Activated CD4-positive, alpha-beta T cell treated with anti-CD3 and anti-CD28 coated beads, Interleukin-2, amount 50 U/mL, for 16 hours (primary cell): ENCODE results near the gene CACNB2.
"Not testable (repeated sequence)": the region's sequence is repeated elsewhere in the genome, so short reads cannot be mapped to it uniquely, and the experiment has no call there.

Source experiments
- DNase-seq: peaks from one replicate; pipeline ENCODE4 v3.0.0-alpha.2; 2020

Gene CACNB2

GRCh38 chr10:18533896-18534295 is 393.7 kb downstream of the CACNB2 start:
- no peak for DNase-seq

DNA sequence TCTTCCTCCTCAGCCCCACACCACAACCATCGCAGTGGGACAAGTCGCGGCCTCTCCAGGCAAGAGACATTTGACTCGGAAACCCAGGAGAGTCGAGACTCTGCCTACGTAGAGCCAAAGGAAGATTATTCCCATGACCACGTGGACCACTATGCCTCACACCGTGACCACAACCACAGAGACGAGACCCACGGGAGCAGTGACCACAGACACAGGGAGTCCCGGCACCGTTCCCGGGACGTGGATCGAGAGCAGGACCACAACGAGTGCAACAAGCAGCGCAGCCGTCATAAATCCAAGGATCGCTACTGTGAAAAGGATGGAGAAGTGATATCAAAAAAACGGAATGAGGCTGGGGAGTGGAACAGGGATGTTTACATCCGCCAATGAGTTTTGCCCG is 399.1 kb downstream of the CACNB2 start:
- DNase-seq = no peak

- no peak for DNase-seq
Measured at GRCh38 chr10:18540195-18540594, 400.0 kb downstream of the CACNB2 start.

DNA sequence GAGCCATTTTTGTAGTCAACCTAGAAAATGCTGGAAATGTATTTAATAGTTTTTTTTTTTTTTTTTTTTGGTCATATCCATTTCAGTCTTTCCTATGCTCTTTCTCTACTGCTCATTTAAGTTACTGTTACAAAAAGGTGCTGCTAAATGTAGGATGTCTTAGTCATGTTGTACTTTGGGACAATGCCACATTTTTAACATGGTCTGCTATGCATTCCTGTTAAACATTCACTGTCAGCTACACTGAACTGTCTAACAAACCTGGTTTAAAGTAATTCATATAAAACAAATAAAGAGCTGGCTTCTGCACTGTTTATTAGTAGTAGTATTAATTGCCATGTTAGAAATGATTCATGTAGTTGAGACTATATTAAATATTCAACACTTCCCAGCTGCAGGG is 402.6 kb downstream of the CACNB2 start:
- DNase-seq = no peak

GRCh38 chr10:18545621-18546305 is 405.5 kb downstream of the CACNB2 start:
- DNase-seq = no peak

- no peak for DNase-seq
Measured at GRCh38 chr10:18549105-18549504, 408.9 kb downstream of the CACNB2 start.

- DNase-seq = no peak
Measured at GRCh38 chr10:18551473-18551872, 411.2 kb downstream of the CACNB2 start.

DNA sequence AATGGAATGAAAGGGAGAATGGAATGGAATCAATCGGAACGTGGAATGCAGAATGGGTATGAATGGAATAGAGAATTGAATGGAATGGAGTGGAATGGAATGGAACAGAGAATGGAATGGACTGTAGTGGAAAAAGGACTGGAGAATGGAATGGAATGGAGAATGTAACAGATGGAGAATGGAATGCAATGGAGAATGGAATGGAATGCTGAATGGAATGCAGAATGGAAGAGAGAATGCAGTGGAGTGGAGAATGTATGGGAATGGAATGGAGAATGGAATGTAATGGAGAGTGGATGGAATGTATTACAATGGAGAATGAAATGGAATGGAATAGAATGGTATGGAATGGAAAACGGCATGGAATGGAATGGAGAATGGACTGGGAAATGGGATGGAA is 414.3 kb downstream of the CACNB2 start:
- no peak for DNase-seq

- no peak for DNase-seq
Measured at GRCh38 chr10:18556522-18557147, 416.4 kb downstream of the CACNB2 start.

- no peak for DNase-seq
Measured at GRCh38 chr10:18557960-18558359, 417.7 kb downstream of the CACNB2 start.

GRCh38 chr10:18561861-18562551 is 421.8 kb downstream of the CACNB2 start:
- DNase-seq = no peak

GRCh38 chr10:18563003-18563726 is 422.9 kb downstream of the CACNB2 start:
- DNase-seq = no peak

GRCh38 chr10:18565006-18565405 is 424.8 kb downstream of the CACNB2 start:
- DNase-seq = no peak

GRCh38 chr10:18566177-18566576 is 426.0 kb downstream of the CACNB2 start:
- no peak for DNase-seq

- DNase-seq = no peak
Measured at GRCh38 chr10:18567343-18567856, 427.2 kb downstream of the CACNB2 start.

GRCh38 chr10:18570386-18570785 is 430.2 kb downstream of the CACNB2 start:
- DNase-seq = not testable (repeated sequence)

DNA sequence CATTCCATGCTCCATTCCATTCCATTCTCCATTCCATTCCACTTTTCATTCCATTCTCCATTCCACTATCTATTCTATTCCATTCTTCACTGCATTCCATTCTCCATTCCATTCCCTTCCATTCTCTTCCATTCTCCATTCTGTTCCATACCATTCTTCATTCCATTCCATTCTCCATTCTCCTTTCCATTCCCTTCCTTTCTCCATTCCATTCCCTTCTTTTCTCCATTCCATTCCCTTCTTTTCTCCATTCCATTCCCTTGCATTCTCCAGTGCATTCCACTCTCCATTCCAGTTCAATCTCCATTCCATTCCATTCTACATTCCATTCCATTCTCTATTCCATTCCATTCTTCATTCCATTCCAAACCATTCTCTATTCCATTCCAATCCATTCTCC is 430.9 kb downstream of the CACNB2 start:
- no peak for DNase-seq

GRCh38 chr10:18571780-18572179 is 431.6 kb downstream of the CACNB2 start:
- DNase-seq = no peak

GRCh38 chr10:18572959-18573561 is 432.8 kb downstream of the CACNB2 start:
- no peak for DNase-seq

DNA sequence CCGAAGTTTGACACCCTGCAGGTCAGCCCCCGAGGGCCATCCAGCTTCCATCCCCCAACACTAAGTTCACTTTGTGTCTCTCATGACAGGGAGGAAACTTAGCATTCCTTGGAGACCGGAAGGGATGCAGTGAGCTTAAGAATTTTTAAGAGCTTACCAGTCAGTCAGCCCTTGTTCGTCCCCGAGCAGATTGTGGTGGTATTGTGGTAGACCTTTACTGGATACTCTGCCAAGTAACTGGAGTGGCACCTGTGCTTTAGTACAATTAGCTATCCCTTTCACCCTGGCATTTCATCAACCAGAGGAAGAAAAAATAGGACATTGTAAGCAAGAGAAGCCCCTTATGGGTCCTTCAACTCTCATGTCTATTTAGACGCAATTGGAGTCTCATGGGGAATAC is 436.4 kb downstream of the CACNB2 start:
- no peak for DNase-seq

DNA sequence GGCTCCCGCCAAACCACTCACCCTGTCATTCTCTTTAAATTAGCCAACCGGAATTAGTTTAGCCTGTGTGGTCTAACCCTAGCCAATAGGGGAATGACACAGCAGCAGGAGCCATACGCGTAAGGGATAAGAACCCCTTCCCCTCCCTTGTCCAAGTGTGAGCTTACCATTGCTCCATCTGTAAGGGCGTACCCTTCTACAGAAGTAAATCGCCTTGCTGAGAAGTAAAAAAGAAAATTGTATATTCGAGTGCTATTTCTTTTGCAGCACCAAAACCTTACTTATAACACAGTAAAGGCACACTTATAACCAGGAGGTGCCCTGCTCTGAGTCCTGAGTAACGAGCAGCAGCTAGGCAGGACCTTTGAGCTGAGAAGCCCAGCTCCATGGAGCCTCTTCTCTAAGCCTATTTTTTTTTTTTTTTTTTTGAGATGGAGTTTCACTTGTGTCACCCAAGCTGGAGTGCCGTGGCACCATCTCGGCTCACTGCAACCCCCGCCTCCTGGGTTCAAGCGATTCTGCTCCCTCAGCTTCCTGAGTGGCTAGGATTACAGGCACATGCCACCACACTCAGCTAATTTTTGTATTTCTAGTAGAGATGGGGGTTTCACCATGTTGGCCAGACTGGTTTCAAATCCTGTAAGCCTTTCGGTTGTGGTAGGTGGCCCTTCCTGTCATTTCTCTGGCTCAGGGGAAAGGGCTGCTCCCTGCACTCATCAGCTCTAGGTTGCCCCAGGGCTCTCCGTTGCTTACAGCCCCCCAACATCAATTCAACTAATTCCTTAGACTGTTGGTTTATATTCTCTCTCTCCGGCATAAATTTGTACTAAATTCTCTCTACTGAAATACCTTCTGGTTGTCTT is 437.8 kb downstream of the CACNB2 start:
- peak; percentile 13 for DNase-seq

DNA sequence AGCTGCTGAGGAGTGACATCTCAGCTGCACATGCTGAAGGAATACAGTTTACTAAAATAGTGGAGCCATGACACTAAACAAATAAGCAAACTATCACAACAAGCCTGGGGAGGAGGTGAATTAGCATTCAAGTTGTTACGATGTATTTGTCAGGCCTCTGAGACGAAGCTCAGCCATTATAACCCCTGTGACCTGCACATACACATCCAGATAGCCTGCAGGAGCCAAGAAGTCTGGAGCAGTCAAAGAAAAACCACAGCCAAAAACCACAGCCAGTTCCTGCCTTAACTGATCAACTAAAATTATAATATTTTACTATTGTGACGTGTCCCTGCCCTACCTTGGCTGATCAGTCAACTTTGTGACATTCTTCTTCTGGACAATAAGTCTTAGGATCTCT is 442.6 kb downstream of the CACNB2 start:
- DNase-seq = peak; percentile 35
